Right lobe of liver (tissue), 6 donors: ENCODE results near the gene ZNF445. TPM values are rescaled to one million over a fixed set of nuclear protein-coding genes. Genes with fewer than 3 reads are reported as not detected.
"Not testable (repeated sequence)": the region's sequence is repeated elsewhere in the genome, so short reads cannot be mapped to it uniquely, and the experiment has no call there.

ENCODE experiments used
- ATAC-seq, 4 donors: fragments of 200-7000 bp; cut with Tn5 transposase; one replicate each; pipeline ENCODE4 v1.9.1; 2020; ENCODE audit warnings: mild to moderate bottlenecking in 4 of 4, moderate library complexity in 4 of 4
- DNase-seq, 3 donors: peaks; one replicate each; pipeline ENCODE4 v3.0.0-alpha.2; 2020
- H3K27ac ChIP-seq, 3 donors: fragments of 200-600 bp; one replicate each; pipeline ENCODE4 v1.8.0; 2022
- H3K27me3 ChIP-seq, 2 donors: fragments of 200-600 bp; one replicate each; pipeline ENCODE4 v1.8.0; 2022
- H3K36me3 ChIP-seq, 4 donors: fragments of 200-600 bp; sonication (generic) in 1 of 4; one replicate each; pipeline versions ENCODE4 v1.5.1 to v1.8.0; 2017 to 2022; ENCODE audit warnings: control low read depth in 1 of 4
- H3K4me1 ChIP-seq, 4 donors: fragments of 200-600 bp; sonication (generic) in 1 of 4; one replicate each; pipeline versions ENCODE4 v1.5.1 to v1.8.0; 2017 to 2022; ENCODE audit warnings: control low read depth in 1 of 4
- H3K4me3 ChIP-seq, 3 donors: fragments of 200-600 bp; one replicate each; pipeline ENCODE4 v1.8.0; 2022
- H3K9me3 ChIP-seq, 4 donors: fragments of 200-600 bp; sonication (generic) in 1 of 4; one replicate each; pipeline versions ENCODE4 v1.5.1 to v1.8.0; 2017 to 2022; ENCODE audit warnings: control low read depth in 1 of 4
- CTCF ChIP-seq, 4 donors: fragments of 200-600 bp in 3 of 4; fragments of 450-650 bp in 1 of 4; IDR thresholded peaks; one replicate each; pipeline versions ENCODE4 v1.5.1 to v1.8.0; 2016 to 2022; ENCODE audit warnings: antibody characterized with exemption in 4 of 4, mild to moderate bottlenecking in 2 of 4
- POLR2A ChIP-seq: fragments of 450-650 bp; IDR thresholded peaks from one replicate; pipeline ENCODE4 v1.6.1; 2017; ENCODE audit warnings: antibody characterized with exemption, mild to moderate bottlenecking
- WGBS: methylation state at CpG from one replicate; pipeline ENCODE4 v1.1.6; 2018; ENCODE audit warnings: low coverage, low lambda C conversion rate; ENCODE audit not compliant: insufficient coverage; ENCODE audit errors: missing lambda C conversion rate; 5-methylcytosine and 5-hydroxymethylcytosine counted together
- intact Hi-C, 2 donors: fragments of 100-400 bp; cut with DNase I; formaldehyde crosslinking; loops; one replicate each; pipeline versions ENCODE4 v1.11.2 to v1.14.1; 2022
- total RNA-seq, 6 experiments: library from RNA; depleted of rRNA in 2 of 6; stranded (reverse); fragments of >200 nt in 2 of 6; fragmentation: NEBNext Ultra II Directional in 3 of 6; extraction: Animal tissue kit (Norgen Biotek cat#: 25700) in 3 of 6; gene quantifications; one replicate each; pipeline versions ENCODE4 v1.1.0 to v1.2.4, GENCODE V29; 2016 to 2023
- donor health status: DM: no; HTN: yes; CAD: no.
- donor health status: DM: no; HTN: no; CAD: no.
- donor health status: DM: no; HTN: no; CAD: no.
- donor health status: DM: no; HTN: yes; CAD: no.
- donor health status: DM: no; HTN: yes; CAD: no.

The ZNF445 gene
- total RNA-seq, 6 experiments from 2014 or later, result 3.2 to 10.1 (median 8.9) TPM

GRCh38 chr3:44476181-44476611 is 1.3 kb downstream of the ZNF445 start:
- intact Hi-C loops, result no loop called here
- Histone ChIP-seq H3K9me3 (no peaks in the 10 kb centered on the region), H3K27ac (no peak overlapping the region), H3K36me3 (no peaks in the 10 kb centered on the region), H3K4me1 (peaks cover 0 to 7% (median 2%) of the 10 kb centered on the region in 4 donors), H3K27me3 (no peaks in the 10 kb centered on the region), H3K4me3 (peak overlapping the region; percentile 66 to 77 (median 70))
- WGBS, result 10% methylated on average over 6 of the region's 6 CpGs
- ATAC-seq, result no peak
- no peak for DNase-seq
- TF ChIP-seq POLR2A (no peak), CTCF (IDR thresholded peaks at IDR 0.05) (no peak)

DNA sequence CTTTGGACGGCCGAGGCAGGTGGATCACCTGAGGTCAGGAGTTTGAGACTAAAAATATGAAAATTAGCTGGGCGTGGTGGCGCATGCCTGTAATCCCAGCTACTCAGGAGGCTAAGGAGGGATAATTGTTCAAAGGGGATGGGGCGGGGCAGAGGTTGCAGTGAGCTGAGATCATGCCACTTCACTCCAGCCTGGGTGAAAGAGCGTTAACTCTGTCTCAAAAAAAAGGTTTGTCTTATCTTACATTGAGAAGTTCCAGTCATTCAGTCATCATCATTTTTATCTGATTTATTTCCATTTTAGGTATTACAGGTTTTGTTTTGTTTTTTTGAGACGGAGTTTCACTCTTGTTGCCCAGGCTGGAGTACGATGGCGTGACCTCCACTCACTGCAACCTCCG is 2.6 kb downstream of the ZNF445 start:
- WGBS, result 92% methylated on average over 7 of the region's 10 CpGs
- H3K9me3 ChIP-seq, intact Hi-C loops, H3K36me3 ChIP-seq, DNase-seq, ATAC-seq, H3K27ac ChIP-seq, H3K27me3 ChIP-seq, H3K4me1 ChIP-seq, H3K4me3 ChIP-seq: not testable (repeated sequence)

DNA sequence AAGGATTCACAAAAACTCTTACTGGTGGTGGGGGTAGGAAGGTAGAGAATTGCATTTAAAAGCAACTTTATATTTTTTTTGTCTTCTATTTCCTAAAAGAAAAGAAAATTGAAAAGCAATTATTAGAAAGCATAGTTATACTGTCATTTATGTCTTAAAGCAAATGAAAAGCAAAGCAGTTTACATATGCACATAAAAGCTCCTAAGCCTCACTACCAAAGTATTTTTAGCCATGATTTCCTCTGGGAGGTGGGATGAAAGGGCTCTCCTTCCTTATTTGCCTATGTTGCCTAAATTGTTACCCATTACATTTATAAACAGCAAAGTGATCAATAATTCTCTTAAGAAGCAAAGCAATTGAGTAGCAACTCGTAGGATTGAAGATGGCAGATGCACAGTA is 7.0 kb downstream of the ZNF445 start:
- Histone ChIP-seq H3K9me3 (no peaks in the 10 kb centered on the region), H3K36me3 (no peaks in the 10 kb centered on the region), H3K27me3 (no peaks in the 10 kb centered on the region), H3K27ac (no peak overlapping the region), H3K4me1 (no peaks in the 10 kb centered on the region), H3K4me3 (no peak overlapping the region)
- TF ChIP-seq POLR2A (no peak), CTCF (IDR thresholded peaks at IDR 0.05) (no peak)
- no peak for DNase-seq
- WGBS, result 60% methylated on average over 1 of the region's 1 CpG
- intact Hi-C loops, result no loop called here
- no peak for ATAC-seq

DNA sequence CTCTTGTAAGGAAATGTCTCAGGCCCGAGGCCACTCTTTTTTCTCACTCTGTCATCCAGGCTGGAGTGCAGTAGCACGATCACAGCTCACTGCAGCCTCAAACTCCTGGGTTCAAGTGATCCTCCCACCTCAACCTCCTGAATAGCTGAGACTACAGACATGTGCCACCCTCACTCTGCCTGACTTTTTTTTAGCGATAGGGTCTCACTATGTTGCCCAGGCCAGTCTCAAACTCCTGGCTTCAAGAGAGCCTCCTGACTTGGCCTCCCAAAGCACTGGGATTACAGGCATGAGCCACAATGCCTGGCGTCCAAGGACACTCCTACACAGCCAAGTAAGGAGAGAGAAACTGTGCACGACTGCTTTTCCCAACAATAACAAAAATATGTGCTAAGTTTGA is 7.6 kb downstream of the ZNF445 start:
- Histone ChIP-seq H3K27me3 (no peaks in the 10 kb centered on the region), H3K9me3 (no peaks in the 10 kb centered on the region), H3K36me3 (no peaks in the 10 kb centered on the region), H3K4me3 (no peak overlapping the region), H3K4me1 (no peaks in the 10 kb centered on the region), H3K27ac (no peak overlapping the region)
- 70% methylated on average over 4 of the region's 5 CpGs for WGBS
- DNase-seq, result no peak
- no peak for ATAC-seq
- TF ChIP-seq CTCF (IDR thresholded peaks at IDR 0.05) (no peak), POLR2A (no peak)
- intact Hi-C loops, result no loop called here

- intact Hi-C loops, result no loop called here
- DNase-seq (no peak), ATAC-seq (no peak)
- H3K27me3 ChIP-seq, result no peaks in the 10 kb centered on the region
- peaks cover 0 to 2% (median under 1%) of the 10 kb centered on the region in 4 donors for H3K36me3 ChIP-seq
- TF ChIP-seq POLR2A (no peak), CTCF (IDR thresholded peaks at IDR 0.05) (no peak)
- H3K9me3 ChIP-seq, result no peaks in the 10 kb centered on the region
- H3K27ac ChIP-seq, result no peak overlapping the region
- H3K4me1 ChIP-seq, result no peaks in the 10 kb centered on the region
- 73% methylated on average over 8 of the region's 10 CpGs for WGBS
- H3K4me3 ChIP-seq, result no peak overlapping the region
These were observed 8.6 kb downstream of the ZNF445 start for GRCh38 chr3:44468572-44469520.

GRCh38 chr3:44468099-44468537 is 9.4 kb downstream of the ZNF445 start:
- H3K4me3 ChIP-seq, ATAC-seq, H3K27me3 ChIP-seq, H3K4me1 ChIP-seq, H3K27ac ChIP-seq, H3K36me3 ChIP-seq, intact Hi-C loops, H3K9me3 ChIP-seq, DNase-seq: not testable (repeated sequence)
- 100% methylated on average over 1 of the region's 2 CpGs for WGBS
